NCI-H187 (cell line): ENCODE data around the gene TIAM1.

Experiments
- DNase-seq, 2 experiments: peaks; one replicate each; lab custom pipeline; 2025; lab: John Stamatoyannopoulos, UW

Gene TIAM1

GRCh38 chr21:31164713-31165694, 179.1 kb downstream of the TIAM1 start:
- DNase-seq, result no peak

GRCh38 chr21:31162827-31163226, 181.2 kb downstream of the TIAM1 start:
- no peak for DNase-seq

GRCh38 chr21:31162079-31162699, 181.9 kb downstream of the TIAM1 start:
- DNase-seq, result no peak

- no peak for DNase-seq
Observed at GRCh38 chr21:31161157-31161556, 182.9 kb downstream of the TIAM1 start.

GRCh38 chr21:31159808-31160207, 184.3 kb downstream of the TIAM1 start:
- no peak for DNase-seq

- no peak for DNase-seq
Observed at GRCh38 chr21:31158789-31159581, 185.1 kb downstream of the TIAM1 start.

GRCh38 chr21:31157756-31158155, 186.3 kb downstream of the TIAM1 start:
- DNase-seq, result no peak

- no peak for DNase-seq
Observed at GRCh38 chr21:31156662-31157061, 187.4 kb downstream of the TIAM1 start.

- no peak for DNase-seq
Observed at GRCh38 chr21:31156169-31156568, 187.9 kb downstream of the TIAM1 start.

- DNase-seq, result no peak
Observed at GRCh38 chr21:31151156-31152045, 192.7 kb downstream of the TIAM1 start.

- DNase-seq, result no peak
Observed at GRCh38 chr21:31145274-31145673, 198.8 kb downstream of the TIAM1 start.

- no peak for DNase-seq
Observed at GRCh38 chr21:31143036-31143435, 201.0 kb downstream of the TIAM1 start.

- no peak for DNase-seq
Observed at GRCh38 chr21:31142600-31142999, 201.5 kb downstream of the TIAM1 start.

- no peak for DNase-seq
Observed at GRCh38 chr21:31141389-31142000, 202.6 kb downstream of the TIAM1 start.

GRCh38 chr21:31140676-31141075, 203.4 kb downstream of the TIAM1 start:
- no peak for DNase-seq

- DNase-seq, result no peak
Observed at GRCh38 chr21:31140025-31140424, 204.0 kb downstream of the TIAM1 start.

- DNase-seq, result no peak
Observed at GRCh38 chr21:31137960-31138359, 206.1 kb downstream of the TIAM1 start.

GRCh38 chr21:31136891-31137290, 207.2 kb downstream of the TIAM1 start:
- DNase-seq, result no peak

GRCh38 chr21:31135531-31136184, 208.4 kb downstream of the TIAM1 start:
- no peak for DNase-seq

- no peak for DNase-seq
Observed at GRCh38 chr21:31133243-31133830, 210.7 kb downstream of the TIAM1 start.
